ENCODE results near the gene ELOA.
"Not testable (repeated sequence)": the region's sequence is repeated elsewhere in the genome, so short reads cannot be mapped to it uniquely, and the experiment has no call there.

The ELOA gene

GRCh38 chr1:23743287-23744152 is at the start of gene ELOA:
Gene ELOA (plus strand): TSS chr1:23743471. CDS start chr1:23743504, 33 bp downstream.
- DNase-seq: peak; percentile 81

- no peak for DNase-seq
These were observed 49.7 kb upstream of the ELOA start for GRCh38 chr1:23693599-23693998.

DNA sequence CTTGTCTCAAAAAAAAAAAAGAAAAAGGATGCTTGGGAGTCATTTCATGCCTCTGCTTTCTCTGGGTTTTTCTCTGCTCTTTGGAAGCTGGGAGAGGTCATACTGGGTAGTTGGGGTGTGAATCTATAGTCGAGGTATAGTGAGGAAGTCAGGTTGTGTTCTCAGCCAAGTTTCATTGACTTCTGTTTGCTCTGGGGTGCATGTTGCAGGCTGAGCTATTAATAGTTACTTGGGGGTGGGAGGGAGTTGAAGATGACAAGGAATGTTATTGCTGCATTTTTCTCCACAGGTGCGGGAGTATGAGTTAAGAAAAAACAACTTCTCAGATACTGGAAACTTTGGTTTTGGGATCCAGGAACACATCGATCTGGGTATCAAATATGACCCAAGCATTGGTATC is 48.9 kb upstream of the ELOA start:
- no peak for DNase-seq

DNA sequence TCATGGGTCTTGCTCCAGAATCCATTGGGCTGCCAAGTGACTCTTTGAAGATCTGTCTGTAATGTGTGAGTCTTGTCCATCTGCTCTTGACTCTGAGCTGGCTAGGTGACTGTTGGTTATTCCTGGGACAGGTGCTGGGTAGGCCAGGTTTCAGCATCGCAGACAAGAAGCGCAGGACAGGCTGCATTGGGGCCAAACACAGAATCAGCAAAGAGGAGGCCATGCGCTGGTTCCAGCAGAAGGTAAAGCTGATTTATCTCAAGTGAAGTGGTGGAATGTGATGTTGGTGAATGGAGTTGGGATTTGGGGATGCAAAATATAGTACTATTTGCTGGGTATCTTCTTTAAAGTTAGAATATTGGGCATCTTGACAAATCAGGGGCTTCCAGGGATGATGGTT is 47.6 kb upstream of the ELOA start:
- DNase-seq: no peak

GRCh38 chr1:23696335-23696989 is 46.8 kb upstream of the ELOA start:
- DNase-seq: no peak

DNA sequence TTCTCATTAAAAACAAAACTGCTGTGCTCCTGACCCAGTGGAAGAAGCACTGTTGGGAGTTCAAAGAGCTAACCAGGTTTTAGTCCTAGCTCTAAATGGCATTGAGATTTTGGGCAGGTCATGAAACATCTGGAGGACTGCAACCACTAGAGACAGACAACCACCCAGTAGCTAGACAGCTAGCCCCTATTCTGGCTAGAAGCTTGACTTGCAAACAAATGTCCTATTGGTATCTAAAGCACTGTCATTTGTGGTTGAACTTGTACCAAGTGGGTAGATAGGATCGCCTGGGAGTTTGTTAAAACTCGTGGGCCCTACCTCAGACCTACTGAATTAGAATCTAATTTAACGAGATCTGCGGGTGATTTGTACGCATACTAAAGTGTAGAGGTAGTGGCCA is 44.8 kb upstream of the ELOA start:
- DNase-seq: no peak

DNA sequence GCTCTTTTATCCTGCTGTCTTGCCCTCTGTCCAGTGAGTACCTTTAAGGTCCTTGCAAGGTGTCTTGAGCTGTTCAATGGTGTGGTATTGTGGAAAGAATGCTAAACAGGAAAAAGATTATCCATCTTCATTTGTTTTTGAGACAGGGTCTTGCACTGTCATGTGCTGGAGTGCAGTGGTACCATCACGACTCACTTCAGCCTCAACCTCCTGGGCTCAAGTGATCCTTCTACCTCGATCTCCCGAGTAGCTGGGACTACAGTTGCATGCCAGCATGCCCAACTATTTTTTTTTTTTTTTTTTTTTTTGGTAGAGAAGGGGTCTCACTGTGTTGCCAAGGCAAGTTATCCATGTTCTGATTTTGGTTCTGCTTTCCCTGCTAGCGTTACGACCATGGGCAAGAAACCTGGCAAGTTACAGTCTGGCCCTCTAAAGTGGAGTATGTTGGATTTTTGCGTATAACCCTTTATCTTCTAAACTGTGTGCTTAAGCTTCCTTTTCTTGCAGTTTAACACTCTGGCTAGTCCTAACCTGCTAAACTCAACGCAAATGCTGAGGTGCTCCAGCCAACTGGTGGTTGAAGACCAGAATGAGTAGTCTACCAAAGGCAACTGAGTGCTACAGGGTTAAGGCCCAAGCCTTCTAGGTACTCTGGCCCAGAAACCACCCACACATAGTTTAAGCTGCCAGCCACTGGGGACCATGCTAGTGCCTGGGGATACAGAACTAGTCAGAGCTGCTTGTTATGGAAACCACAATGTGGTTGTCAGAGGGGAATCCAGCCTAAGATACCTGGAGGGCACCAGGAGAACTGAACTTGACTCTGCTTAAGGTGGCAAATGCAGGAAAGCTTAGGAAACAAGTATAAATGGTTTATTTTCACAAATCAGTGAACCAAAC is 43.7 kb upstream of the ELOA start:
- no peak for DNase-seq

DNA sequence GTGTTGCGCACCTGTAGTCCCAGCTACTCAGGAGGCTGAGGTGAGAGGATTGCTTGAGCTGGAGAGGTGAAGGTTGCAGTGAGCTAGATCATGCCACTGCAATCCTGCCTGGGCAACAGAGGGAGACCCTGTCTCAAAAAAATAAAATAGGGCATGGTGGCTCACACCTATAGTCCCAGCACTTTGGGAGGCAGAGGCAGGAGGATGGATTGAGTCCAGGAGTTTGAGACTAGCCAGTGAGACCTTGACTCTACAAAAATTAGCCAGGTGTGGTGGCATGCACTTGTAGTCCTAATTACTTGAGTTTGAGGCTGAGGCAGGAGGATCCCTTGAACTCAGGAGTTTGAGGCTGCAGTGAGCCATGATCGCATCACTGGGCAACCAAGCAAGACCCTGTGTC is 42.0 kb upstream of the ELOA start:
- DNase-seq: no peak

GRCh38 chr1:23701996-23702395 is 41.3 kb upstream of the ELOA start:
- no peak for DNase-seq

- DNase-seq: no peak
These were observed 38.3 kb upstream of the ELOA start for GRCh38 chr1:23704834-23705495.

DNA sequence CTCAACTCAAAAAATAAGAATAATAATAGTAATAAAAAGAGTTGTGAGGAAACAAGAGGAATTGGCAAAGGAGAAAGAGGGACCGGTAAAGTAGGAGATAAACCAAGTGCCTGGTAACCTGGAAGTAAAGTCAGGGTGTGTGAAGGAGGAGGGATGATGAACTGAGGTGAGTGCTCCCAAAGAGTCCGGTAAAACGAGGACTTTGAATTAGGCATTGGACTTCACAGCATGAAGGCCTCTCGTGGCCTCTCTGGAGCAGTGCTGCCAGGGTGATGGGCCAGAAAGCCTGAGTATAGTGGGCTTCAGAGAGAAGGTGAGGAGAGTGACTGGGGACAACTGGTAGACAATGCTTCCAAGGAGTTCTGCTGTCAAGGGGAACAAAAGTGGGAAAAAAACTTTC is 34.0 kb upstream of the ELOA start:
- no peak for DNase-seq

GRCh38 chr1:23718482-23718881 is 24.8 kb upstream of the ELOA start:
- DNase-seq: no peak

DNA sequence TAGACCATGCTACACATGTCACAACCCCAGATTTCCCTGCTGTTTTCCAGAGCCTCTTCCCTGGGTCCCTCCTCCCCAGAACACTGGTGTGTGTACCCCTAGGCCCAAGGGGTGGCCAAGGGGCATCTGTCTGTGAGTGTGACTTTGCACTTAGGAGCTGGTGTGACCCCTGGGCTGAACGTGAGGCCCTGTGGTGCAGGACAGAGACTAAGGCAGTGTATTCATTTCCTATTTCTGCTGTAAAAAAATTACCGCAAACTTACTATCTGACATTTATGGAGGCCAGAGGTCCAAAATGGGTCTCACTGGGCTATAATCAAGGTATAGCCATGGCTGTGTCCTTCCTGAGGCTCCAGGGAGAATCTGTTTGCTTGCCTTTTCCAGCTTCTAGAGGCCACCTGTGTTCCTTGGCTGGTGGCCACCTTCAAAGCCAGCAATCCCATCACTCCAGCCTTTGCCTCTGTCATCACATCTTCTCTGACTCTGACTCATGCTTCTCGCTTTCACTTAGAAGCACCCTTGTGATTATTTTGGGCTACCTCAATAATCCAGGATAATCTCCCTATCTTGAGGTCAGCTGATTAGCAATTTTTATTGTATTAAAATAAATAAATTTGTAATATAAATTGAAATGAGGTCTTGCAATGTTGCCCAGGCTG is 24.0 kb upstream of the ELOA start:
- DNase-seq: no peak

GRCh38 chr1:23720256-23720995 is 22.8 kb upstream of the ELOA start:
- DNase-seq: no peak

DNA sequence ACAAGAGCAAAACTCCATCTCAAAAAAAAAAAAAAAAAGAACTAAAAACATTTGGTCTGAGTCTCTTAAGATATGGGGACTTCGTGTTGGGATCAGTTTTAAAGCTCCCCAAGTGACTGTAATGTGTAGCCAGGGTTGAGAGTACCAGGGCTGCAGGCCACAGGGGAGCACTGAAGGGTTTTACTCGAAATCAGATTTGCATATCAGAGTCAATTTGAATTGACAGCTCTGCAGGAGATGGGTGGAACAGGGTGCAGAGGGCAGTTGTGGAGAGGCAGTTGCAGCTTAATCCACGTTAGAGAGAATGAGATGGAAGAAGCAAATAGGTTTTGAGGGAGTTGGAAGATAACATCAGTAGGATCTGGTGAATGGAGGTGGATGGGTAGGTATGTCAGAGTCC is 20.6 kb upstream of the ELOA start:
- no peak for DNase-seq

GRCh38 chr1:23726686-23727085 is 16.6 kb upstream of the ELOA start:
- no peak for DNase-seq

DNA sequence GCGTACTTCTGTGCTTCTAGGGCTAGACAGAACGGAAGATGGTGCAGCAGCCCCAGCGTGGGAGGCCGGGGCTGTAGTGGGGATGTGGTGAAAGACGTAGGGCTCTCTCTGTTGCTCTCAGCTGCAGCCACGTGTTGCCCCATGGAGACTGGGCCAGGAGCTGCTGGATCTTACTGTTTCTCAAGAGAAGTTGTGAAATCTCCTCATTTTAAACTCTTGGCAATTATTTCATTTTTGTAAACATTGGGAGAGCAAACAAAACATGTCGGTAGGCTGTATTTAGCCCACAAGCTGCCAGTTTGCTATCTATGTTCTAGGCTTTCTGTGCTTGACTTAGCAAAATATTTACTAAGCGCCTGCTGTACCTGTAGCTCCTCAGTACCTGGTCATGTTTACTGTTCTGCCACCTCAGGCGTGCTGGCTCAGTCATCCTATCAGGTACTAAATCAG is 15.9 kb upstream of the ELOA start:
- DNase-seq: peak; percentile 6

DNA sequence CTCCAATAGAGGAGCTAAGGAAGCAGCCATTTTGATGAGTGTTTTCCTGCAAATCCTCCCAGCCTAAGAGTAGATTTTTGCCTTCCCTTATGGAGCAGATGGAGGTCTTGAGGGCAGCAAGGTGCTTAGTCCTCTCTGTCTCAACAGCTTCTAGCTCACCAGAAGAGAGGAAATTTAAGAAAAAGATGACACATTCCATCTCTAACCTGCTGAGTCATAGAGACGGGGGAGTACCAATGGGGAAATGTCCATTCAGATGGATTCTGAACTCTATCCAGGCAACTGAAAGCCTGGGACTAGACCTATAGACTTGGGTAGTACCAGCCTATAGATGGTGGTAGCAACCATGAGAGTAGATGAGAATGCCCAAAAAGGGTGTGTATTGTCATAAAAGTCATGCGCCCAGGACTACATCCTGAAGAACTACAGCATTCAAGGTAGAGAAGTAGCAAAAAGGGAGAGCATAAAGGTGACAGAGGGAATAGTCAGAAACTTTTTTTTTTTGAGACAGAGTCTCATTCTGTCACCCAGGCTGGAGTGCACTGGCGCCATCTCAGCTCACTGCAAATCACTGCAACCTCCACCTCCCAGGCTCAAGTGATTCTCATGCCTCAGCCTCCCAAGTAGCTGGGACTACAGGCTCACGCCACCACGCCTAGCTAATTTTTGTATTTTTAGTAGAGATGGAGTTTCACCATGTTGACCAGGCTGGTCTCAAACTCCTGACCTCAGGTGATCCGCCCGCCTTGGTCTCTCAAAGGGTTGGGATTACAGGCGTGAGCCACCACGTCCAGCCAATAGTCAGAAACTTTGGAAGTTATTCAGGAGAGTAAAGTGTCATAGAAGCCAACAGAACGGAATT is 10.7 kb upstream of the ELOA start:
- no peak for DNase-seq

GRCh38 chr1:23733281-23733680 is 10.0 kb upstream of the ELOA start:
- DNase-seq: not testable (repeated sequence)

DNA sequence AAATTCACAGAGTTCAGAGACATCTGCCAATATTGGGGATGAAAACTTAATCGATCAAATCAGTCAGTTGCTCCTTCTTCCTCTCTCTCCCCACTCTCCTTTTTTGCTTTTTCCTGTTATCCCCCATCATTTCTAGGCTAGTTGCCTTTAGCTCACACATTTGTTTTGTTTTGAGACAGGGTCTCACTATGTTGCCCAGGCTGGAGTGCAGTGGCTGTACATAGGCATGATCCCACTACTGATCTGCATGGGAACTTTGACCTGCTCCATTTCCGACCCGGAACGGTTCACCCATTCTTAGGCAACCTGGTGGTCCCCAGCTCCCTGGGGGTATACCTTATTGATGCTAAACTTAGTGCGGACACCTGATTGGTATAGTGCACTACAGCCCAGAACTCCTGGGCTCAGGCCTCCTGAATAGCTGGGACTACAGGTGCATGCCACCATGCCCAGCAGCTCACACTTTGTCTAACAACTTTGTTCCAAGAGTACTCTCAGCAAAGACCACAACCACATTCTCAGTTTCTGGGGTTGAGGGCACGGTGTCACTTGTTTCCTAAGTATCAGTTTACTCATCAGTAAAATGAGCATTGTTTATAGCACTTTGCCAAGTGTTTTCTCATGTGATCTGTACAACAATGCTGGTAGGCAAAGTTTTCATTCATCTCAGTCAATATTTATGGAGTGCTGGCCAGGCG is 6.7 kb upstream of the ELOA start:
- DNase-seq: no peak

All from midbrain (tissue), 1 donor.